ENCODE measurements around the gene CHTOP. TPM values are rescaled to one million over a fixed set of nuclear protein-coding genes. Genes with fewer than 3 reads are reported as not detected.
"Not testable (repeated sequence)": the region's sequence is repeated elsewhere in the genome, so short reads cannot be mapped to it uniquely, and the experiment has no call there.

Gene CHTOP
- polyA plus RNA-seq, 4 donors: 116 to 159 (median 133) TPM

DNA sequence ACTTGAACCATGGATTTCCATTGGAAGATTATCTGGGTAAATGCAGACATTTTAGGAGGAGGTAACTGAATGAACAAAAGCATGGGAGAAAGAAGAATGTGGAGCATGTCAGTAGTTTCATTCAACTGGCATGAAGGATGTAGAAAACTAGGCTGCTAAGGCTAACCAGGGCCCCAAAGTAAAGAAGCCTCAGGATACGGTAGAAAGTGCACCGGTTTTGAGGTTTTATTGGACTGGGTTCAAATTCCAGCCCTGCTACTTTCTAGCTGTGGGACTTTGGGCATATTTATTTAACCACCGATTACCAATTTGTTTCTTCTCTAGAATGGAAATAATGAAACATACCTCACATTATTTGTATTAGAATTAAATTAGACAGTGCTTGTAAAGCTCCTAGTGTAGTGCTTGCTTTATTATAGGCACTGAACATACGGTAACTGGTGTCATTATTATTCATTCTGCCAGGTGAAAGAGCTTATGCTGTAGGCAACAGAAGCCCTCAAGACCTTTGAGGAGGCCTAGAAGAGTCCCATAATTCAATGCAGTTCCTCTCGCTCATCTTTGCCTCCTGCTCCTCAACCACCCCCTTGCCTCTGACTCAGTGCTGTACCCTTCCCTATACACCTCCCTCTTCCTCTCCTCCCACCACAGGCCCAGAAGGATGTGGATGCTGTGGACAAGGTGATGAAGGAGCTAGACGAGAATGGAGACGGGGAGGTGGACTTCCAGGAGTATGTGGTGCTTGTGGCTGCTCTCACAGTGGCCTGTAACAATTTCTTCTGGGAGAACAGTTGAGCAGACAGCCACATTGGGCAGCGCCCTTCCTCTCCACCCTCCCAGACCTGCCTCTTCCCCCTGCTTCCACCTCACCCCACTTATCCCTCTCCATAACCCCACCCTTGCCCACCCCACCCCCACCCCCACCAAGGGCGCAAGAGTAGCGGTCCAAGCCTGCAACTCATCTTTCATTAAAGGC is 2.5 kb upstream of the CHTOP start:
- DNase-seq (ENCODE audit: low read depth in 4 of 4, low spot score in 2 of 4): no peak

- DNase-seq (ENCODE audit: low read depth in 4 of 4, low spot score in 2 of 4): no peak
These were observed 609 bp upstream of the CHTOP start for GRCh38 chr1:153633161-153633753.

DNA sequence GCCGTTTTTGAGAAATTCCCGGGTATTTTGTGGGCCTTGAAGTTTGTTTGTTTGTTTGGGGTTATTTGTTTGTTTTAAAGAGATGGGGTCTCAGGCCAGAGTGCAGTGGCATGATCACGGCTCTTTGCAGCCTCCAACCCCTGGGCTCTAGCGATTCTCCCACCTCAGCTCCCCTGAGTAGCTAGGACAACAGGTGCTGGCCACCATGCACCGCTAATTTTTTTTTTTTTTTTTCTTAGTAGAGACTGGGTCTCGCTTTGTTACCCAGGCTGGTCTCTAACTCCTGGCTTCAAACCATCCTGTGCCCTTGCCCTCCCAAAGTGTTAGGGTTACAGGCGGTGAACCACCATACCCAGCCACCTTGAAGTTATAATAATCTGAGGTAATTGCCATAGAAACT is 2.0 kb downstream of the CHTOP start:
- no peak for DNase-seq (ENCODE audit: low read depth in 4 of 4, low spot score in 2 of 4)

DNA sequence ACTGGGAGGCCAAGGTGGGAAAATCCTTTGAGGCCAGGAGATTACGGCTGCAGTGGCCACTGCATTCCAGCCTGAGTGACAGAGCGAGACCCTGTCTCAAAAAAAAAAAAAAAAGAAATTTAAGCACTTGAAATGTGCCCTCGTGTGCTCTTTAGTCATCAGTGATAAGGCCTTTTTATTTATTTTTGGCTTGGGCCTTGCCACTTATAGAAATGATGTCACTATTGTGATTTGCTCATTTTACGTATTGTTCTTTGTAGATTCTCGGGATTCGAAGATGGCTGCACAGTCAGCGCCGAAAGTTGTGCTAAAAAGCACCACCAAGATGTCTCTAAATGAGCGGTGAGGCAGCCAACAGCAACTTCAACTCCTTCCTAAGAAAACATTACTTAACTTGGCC is 2.4 kb downstream of the CHTOP start:
- DNase-seq (ENCODE audit: low read depth in 4 of 4, low spot score in 2 of 4): no peak

DNA sequence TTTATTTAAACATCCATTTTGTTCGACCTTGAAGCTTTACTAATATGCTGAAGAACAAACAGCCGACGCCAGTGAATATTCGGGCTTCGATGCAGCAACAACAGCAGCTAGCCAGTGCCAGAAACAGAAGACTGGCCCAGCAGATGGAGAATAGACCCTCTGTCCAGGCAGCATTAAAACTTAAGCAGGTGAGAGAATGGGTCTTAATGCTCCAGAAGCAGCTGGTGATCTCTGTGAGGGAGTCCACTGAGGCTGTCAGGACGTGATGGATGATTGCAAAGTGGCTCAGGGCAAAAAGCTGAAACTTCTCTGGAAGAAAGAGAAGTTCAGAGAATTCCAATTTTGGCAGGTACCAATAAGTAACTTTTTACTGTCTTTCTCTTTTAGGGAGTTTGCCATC is 4.4 kb downstream of the CHTOP start:
- no peak for DNase-seq (ENCODE audit: low read depth in 4 of 4, low spot score in 2 of 4)

DNA sequence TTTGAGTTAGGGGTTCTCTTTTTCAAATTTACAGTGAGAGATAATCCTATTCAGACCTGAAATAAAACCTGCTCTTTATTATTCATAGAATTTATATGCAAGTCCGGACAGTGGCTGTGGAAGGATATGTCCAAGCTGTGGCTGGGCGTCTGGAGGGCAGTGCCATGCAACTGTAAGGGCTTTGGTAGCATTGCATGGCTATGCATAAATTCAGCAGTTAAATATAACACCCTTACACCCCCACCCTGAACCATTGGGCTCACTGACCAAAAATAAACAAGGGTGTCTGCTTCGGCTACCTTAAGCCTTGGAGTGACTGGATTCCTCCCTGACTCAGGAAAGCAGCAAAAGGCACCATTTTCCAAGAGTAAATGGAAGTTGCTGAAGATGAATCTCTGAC is 5.4 kb downstream of the CHTOP start:
- no peak for DNase-seq (ENCODE audit: low read depth in 4 of 4, low spot score in 2 of 4)

DNA sequence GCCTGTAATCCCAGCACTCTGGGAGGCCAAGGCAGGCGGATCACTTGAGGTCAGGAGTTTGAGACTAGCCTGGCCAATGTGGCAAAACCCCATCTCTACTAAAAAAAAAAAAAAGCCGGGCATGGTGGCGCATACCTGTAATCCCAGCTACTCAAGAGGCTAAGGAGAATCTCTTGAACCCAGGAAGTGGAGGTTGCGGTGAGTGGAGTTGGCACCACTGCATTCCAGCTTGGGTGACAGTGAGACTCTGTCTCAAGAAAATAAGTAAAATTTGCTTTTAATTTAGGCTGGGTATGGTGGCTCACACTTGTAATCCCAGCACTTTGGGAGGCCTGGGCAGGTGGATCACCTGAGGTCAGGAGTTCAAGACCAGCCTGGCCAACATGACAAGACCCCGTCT is 6.3 kb downstream of the CHTOP start:
- DNase-seq (ENCODE audit: low read depth in 4 of 4, low spot score in 2 of 4): not testable (repeated sequence)

DNA sequence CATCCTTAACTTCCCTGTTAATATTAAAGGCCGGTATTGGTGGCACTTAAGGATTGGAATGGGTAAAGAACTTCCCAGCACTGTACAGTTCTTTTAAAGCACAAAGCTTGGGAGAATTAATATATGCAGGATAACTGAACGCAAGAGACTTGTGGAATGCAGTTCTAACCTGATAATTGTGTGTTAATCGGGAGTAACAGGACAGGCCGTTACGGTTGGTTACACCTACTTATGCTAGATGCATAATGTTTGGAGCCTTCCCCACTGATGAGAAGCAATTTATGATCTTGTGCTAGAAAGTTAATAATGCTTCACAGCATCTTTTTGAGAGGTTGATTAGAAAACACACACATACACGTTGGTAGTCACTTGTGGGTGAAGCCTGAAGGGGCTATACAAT is 7.0 kb downstream of the CHTOP start:
- DNase-seq (ENCODE audit: low read depth in 4 of 4, low spot score in 2 of 4): no peak

GRCh38 chr1:153642161-153642560 is 8.3 kb downstream of the CHTOP start:
- no peak for DNase-seq (ENCODE audit: low read depth in 4 of 4, low spot score in 2 of 4)

DNA sequence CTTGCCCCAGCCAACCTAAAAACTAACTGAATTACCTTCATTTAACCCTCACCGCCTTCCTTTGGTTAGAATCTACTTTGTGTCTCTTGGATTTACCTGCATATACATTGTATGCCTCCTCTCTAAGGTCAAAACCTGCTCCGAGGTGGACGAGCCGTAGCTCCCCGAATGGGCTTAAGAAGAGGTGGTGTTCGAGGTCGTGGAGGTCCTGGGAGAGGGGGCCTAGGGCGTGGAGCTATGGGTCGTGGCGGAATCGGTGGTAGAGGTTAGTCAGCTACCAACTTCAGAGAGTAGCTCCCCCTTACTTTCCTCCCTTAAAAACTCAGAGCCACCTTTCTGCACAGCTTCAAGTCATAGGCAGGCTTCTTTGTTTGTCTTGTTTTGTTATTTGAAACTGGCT is 9.2 kb downstream of the CHTOP start:
- no peak for DNase-seq (ENCODE audit: low read depth in 4 of 4, low spot score in 2 of 4)

DNA sequence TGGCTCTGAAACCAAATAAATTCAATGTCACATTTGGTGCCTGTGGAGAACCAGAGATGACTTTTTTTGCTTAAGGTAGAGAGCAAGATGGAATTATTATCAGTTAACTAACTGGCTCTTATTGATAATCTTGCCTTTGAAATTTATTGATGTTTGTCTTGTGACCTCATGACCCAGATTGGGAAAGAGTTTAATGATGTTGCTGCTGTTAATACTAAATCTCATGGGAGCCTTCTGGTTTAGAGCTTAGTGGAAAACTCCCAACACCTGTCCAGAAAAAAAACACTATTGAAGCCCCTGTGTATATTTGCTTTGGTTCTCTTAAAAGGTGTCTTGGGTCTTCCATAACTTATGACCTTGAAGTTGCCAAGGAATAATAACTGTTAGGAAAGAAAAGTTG is 9.9 kb downstream of the CHTOP start:
- no peak for DNase-seq (ENCODE audit: low read depth in 4 of 4, low spot score in 2 of 4)

DNA sequence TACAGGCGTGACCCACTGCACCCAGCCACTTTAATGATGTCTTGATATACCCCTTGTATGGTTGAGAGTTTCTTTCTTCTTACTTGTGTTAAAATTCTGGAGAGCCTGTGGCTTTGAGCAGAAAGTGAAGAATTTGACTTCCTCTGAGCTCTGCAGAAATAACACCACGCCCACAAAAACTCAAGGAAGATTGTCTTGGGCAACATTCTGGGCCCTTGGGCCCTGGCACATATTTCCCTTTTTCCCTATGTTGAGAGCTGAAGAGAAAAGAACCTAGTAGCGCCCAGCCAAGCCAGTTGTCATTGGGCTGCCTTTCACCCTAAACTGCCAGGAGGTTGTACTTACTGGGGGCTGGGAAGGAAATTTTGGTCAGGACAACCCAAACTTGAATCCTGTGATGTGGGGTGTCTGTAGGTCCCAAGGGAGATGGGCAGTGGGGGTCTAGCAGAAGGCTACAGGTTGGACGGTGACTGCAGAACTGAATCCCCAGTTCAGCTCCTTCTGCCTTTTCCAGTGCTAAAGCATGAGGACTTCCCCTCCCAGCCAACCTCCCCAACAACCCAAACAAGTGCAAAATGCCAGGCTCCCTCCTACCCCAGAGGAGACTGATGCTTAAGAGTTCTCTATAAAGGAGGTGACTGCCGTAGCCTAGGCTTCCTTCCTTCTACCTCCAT is 12.9 kb downstream of the CHTOP start:
- DNase-seq (ENCODE audit: low read depth in 4 of 4, low spot score in 2 of 4): no peak

GRCh38 chr1:153647346-153647714 is 13.5 kb downstream of the CHTOP start:
- DNase-seq (ENCODE audit: low read depth in 4 of 4, low spot score in 2 of 4): no peak

DNA sequence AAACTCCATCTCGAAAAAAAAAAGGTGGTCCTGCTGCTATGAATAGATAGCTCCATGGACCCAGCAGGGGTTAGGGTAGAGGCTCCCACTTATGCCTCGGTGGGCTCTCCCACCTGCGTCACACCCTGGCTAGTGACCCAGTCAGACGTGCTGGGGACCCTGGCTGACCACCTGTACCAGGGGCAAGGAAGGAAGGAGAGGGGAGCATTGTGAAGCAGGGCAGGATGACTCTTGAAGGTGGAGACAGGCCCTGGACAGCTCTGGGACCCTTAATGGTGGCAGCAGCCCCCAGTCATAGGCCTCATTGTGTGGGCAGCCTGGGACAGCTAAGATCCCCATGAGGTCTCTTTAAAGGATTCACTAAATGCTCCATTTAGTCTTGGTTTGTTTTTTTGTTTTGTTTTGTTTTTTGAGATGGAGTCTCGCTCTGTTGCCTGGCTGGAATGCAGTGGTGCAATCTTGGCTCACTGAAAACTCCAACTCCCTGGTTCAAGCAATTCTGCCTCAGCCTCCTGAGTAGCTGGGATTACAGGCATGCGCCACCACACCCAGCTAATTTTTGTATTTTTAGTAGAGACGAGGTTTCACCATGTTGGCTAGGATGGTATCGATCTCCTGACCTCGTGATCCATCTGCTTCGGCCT is 14.3 kb downstream of the CHTOP start:
- no peak for DNase-seq (ENCODE audit: low read depth in 4 of 4, low spot score in 2 of 4)

DNA sequence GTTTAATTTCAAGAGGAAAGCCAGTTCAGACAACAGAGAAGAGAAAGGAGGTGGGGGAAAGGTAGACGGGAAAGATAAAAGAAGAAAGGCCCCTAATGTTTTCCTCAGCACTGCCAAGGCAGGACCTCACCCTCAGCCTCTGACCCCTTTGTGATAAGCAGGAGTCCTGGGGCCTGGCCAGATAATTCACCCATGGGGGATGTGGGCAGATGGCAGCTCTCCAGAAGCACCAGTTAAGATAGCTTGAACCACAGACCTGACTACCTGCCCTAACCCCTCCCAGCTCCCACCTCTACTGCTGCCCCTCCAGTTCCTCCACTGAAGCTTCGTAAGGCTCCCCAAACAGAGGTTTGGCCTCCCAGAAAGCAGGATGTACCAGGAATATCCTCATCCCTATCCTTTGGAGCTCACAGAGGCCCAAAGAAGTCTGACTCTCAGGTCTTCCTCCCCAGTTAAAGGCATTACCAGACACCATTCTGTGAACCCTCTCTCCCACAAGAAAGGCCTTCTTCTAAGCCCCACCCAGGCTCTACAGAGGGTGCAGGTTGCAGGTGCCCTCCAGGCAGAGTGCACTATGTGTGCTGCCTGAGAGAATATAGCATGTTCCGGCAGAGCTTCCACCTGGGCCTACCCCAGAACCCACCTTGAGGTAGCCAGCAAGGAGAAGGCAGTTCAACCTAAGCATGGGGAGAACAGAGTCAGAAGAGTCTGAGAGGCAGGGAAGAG is 15.4 kb downstream of the CHTOP start:
- DNase-seq (ENCODE audit: low read depth in 4 of 4, low spot score in 2 of 4): no peak

DNA sequence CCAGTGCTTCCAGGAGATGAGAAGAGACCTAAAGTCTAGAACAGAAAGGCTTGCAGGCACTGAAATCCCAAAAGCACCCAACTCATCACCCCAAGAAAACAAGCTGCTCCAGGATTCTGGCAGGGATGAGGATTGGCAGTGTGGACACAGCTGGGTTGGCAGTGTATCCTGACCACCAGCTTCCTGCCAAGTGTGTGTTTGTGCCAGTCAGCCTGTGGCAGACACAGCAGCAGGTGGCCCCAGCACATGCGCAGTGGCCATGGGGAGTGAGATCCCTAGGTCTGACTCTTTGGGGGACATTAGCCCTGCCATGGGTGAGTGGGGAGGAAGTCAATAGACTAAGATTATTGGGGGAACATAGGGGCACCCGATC is 16.0 kb downstream of the CHTOP start:
- no peak for DNase-seq (ENCODE audit: low read depth in 4 of 4, low spot score in 2 of 4)

GRCh38 chr1:153651771-153652170 is 17.9 kb downstream of the CHTOP start:
- DNase-seq (ENCODE audit: low read depth in 4 of 4, low spot score in 2 of 4): no peak

- DNase-seq (ENCODE audit: low read depth in 4 of 4, low spot score in 2 of 4): no peak
These were observed 19.1 kb downstream of the CHTOP start for GRCh38 chr1:153652805-153653500.

DNA sequence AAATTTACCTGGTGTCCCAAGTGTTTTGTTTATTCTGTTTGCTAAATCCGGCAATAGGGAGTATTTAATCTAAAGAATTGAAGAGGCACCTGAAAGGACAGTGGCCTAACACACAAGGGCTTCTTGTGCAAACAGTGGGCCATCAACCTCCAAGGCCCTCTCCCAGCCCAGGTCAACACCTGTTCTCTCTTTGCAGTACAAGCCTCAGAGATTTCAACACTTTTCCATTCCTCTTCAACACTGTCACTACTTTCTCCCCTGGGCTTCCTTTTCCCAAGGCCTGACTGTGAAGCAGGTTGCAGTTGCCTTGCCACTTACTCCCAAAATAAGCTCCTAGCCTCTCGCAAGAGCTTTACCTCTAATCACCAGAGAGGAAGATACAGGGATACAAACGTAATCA is 21.5 kb downstream of the CHTOP start:
- DNase-seq (ENCODE audit: low read depth in 4 of 4, low spot score in 2 of 4): no peak

Measured in left renal cortex interstitium (tissue), 4 donors.